NB4 (cell line): ENCODE results near the gene LGALS12.

Experiments used
- DNase-seq: peaks from one replicate; pipeline ENCODE4 v3.0.0; 2010; ENCODE audit warnings: low read depth
- H3K4me3 ChIP-seq: one replicate; pipeline ENCODE4 v1.5.1; 2011; ENCODE audit warnings: mild to moderate bottlenecking, low read depth, low read length, moderate library complexity
- CTCF ChIP-seq: IDR thresholded peaks from one replicate; pipeline ENCODE4 v1.5.1; 2012; ENCODE audit warnings: low read depth, low read length
- MYC ChIP-seq: IDR thresholded peaks from 2 replicates; pipeline ENCODE4 v1.6.1; 2011; ENCODE audit warnings: low read depth, low read length
- POLR2A ChIP-seq: IDR thresholded peaks from 2 replicates; pipeline ENCODE4 v1.6.1; 2011; ENCODE audit warnings: mild to moderate bottlenecking; ENCODE audit not compliant: insufficient read length; ENCODE audit errors: extremely low read depth
- TF ChIP-seq, protein P1 (sequence below): IDR thresholded peaks from 2 replicates; pipeline ENCODE4 v1.6.1; 2011; ENCODE audit warnings: low read depth, low read length

LGALS12 gene

GRCh38 chr11:63490551-63491239 lies 15.2 kb upstream of the LGALS12 start, which contains the start of gene PLAAT5:
Gene PLAAT5, minus strand, starts transcription at chr11:63491167. Its CDS starts 133 bp downstream, at chr11:63491034.
- DNase-seq = peak; percentile 83
- TF ChIP-seq POLR2A = peak; percentile 22
- no peak for TF ChIP-seq CTCF
- H3K4me3 ChIP-seq = peak within 1 kb of the TSS; percentile 59

DNA sequence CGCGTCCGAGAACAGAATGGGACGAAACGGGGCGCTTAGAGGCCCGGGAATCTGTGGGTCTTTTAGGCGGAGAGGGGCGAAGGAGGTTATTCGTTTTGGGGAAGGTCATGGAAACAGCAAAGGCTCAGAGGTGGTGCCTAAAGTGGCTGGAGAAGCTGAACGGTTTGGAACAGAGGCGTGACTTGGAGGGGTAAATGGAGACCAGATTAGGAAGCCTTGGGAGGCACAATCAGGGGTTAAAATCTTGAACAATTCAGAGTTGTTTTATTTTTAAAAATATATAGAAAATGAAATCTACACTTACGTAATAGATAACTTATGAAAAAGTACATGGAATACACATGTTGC lies 14.7 kb upstream of the LGALS12 start:
- H3K4me3 ChIP-seq = peak overlapping the region; percentile 59
- TF ChIP-seq MYC (no peak), CTCF (no peak), POLR2A (no peak)
- TF ChIP-seq, protein P1, sequence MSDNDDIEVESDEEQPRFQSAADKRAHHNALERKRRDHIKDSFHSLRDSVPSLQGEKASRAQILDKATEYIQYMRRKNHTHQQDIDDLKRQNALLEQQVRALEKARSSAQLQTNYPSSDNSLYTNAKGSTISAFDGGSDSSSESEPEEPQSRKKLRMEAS = no peak
- DNase-seq = no peak

GRCh38 chr11:63491636-63492372 lies 14.1 kb upstream of the LGALS12 start:
- peak; percentile 90 for DNase-seq
- TF ChIP-seq POLR2A = no peak
- no peak; the same call in 1 of the 2 replicates for TF ChIP-seq MYC
- TF ChIP-seq CTCF = no peak
- TF ChIP-seq, protein P1 = no peak

DNA sequence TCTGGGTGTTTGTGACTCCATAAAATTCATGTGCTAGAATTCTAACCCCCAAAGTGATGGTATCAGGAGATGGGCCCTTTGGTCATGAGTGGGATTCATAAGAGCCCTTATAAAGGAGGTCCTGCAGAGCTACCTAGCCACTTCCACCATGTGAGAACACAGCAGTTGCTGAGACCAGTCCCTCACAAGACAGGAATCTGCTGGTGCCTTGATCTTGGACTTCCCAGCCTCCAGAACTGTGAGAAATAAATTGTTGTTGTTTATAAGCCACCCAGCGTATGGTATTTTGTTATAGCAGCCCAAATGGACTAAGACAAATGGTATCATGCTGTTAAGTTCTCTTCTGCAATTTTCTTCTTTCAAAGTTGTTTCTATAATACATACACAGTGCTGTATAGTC lies 13.4 kb upstream of the LGALS12 start:
- peak overlapping the region; percentile 59 for H3K4me3 ChIP-seq
- TF ChIP-seq CTCF = no peak
- TF ChIP-seq POLR2A = no peak
- TF ChIP-seq, protein P1 = no peak
- no peak for TF ChIP-seq MYC
- DNase-seq = no peak

More at GRCh38 chr11:63491636-63492372, 14.1 kb upstream of the LGALS12 start:
- peak overlapping the region; percentile 59 for H3K4me3 ChIP-seq

- DNase-seq = no peak
These were observed 12.8 kb upstream of the LGALS12 start for GRCh38 chr11:63493127-63493526.

More at GRCh38 chr11:63493127-63493526, 12.8 kb upstream of the LGALS12 start:
- TF ChIP-seq, protein P1 = no peak
- TF ChIP-seq MYC = no peak
- TF ChIP-seq POLR2A = no peak
- TF ChIP-seq CTCF = no peak
- no peak overlapping the region for H3K4me3 ChIP-seq
